ENCODE results near the gene NKD1.

- no peak for TF ChIP-seq POLR2A (IDR thresholded peaks at IDR 0.05)
- no peak for TF ChIP-seq CTCF (IDR thresholded peaks at IDR 0.05)
Observed at GRCh38 chr16:50683689-50684374, 135.6 kb downstream of the NKD1 start.

Measured in uterus (tissue), 2 donors.